ENCODE results near the gene ABCD3. TPM values are rescaled to one million over a fixed set of nuclear protein-coding genes. Genes with fewer than 3 reads are reported as not detected.

Gene ABCD3
- total RNA-seq, 1 experiment from 2014 or later: 48.8 TPM

- ChIA-PET RAD21 (ENCODE audit: low non-redundant PET in 1 of 2, low total read pairs in 2 of 2, uncharacterized antibody in 2 of 2, unreplicated experiment in 2 of 2) (no interaction called here), POLR2A (no interaction called here), CTCF (no interaction called here)
- no peaks in the 10 kb centered on the region for H3K36me3 ChIP-seq (ENCODE audit: control insufficient read depth in 1 of 2, insufficient read depth in 2 of 2, low read length in 2 of 2)
- no peak for TF ChIP-seq SP1 (IDR thresholded peaks at IDR 0.05; ENCODE audit: low read depth)
- no peak for TF ChIP-seq RAD21 (IDR thresholded peaks at IDR 0.05; ENCODE audit: low read depth)
- no peak for TF ChIP-seq ELF1 (IDR thresholded peaks at IDR 0.05; ENCODE audit: borderline replicate concordance, low read depth)
- no peak for TF ChIP-seq EGR1 (IDR thresholded peaks at IDR 0.05; ENCODE audit: low read depth)
- TF ChIP-seq FOSL1 (IDR thresholded peaks at IDR 0.05; ENCODE audit: low read depth): no peak
- TF ChIP-seq JUND (IDR thresholded peaks at IDR 0.05): no peak
- TF ChIP-seq SIN3A (IDR thresholded peaks at IDR 0.05; ENCODE audit: low read depth): no peak
- TF ChIP-seq TCF7L2 (IDR thresholded peaks at IDR 0.05; ENCODE audit: borderline replicate concordance, extremely low read depth, insufficient read depth, insufficient read length): no peak
- no peaks in the 10 kb centered on the region for H3K27me3 ChIP-seq (ENCODE audit: insufficient read depth, low read length)
- no peak overlapping the region for H3K4me2 ChIP-seq (ENCODE audit: low read length)
- intact Hi-C loops (cut with micrococcal nuclease): loop anchor here (10.0 kb wide), 1 partner anchor 66 kb away; no protein-coding TSS in a partner anchor
- no peak overlapping the region for H3K9ac ChIP-seq (ENCODE audit: low read length)
- ATAC-seq (no peak), DNase-seq (ENCODE audit: low read depth, low spot score) (no peak)
- no peaks in the 10 kb centered on the region for H3K4me1 ChIP-seq (ENCODE audit: control insufficient read depth in 1 of 2, insufficient read depth in 2 of 2, low read length in 2 of 2)
- H3K9me2 ChIP-seq (ENCODE audit: insufficient read depth): no peaks in the 10 kb centered on the region
- no peak overlapping the region for H2AFZ ChIP-seq (ENCODE audit: low read depth, low read length, poor library complexity, severe bottlenecking)
- H3K79me2 ChIP-seq (ENCODE audit: insufficient read depth, low read length): no peaks in the 10 kb centered on the region
- H3K9me3 ChIP-seq (ENCODE audit: control insufficient read depth in 1 of 2, insufficient read depth in 1 of 2, low read depth in 1 of 2, low read length in 2 of 2): no peaks in the 10 kb centered on the region
- no peak overlapping the region for H3K27ac ChIP-seq (ENCODE audit: low read depth, low read length)
- H4K20me1 ChIP-seq (ENCODE audit: insufficient read depth): no peaks in the 10 kb centered on the region
- no peak overlapping the region for H3K4me3 ChIP-seq (replicated peaks in 1 of 2; ENCODE audit: low read depth in 1 of 2, low read length in 2 of 2)
- no TSS peak for BruUV-seq (replicated peaks)
These were observed 19.8 kb upstream of the ABCD3 start for GRCh38 chr1:94398356-94398755.

GRCh38 chr1:94399453-94399852 lies 18.7 kb upstream of the ABCD3 start:
- no peaks in the 10 kb centered on the region for H3K4me1 ChIP-seq (ENCODE audit: control insufficient read depth in 1 of 2, insufficient read depth in 2 of 2, low read length in 2 of 2)
- ChIA-PET CTCF (no interaction called here), POLR2A (no interaction called here), RAD21 (ENCODE audit: low non-redundant PET in 1 of 2, low total read pairs in 2 of 2, uncharacterized antibody in 2 of 2, unreplicated experiment in 2 of 2) (no interaction called here)
- H3K9me3 ChIP-seq (ENCODE audit: control insufficient read depth in 1 of 2, insufficient read depth in 1 of 2, low read depth in 1 of 2, low read length in 2 of 2): no peaks in the 10 kb centered on the region
- ATAC-seq: no peak
- no peak overlapping the region for H3K4me3 ChIP-seq (replicated peaks in 1 of 2; ENCODE audit: low read depth in 1 of 2, low read length in 2 of 2)
- H3K79me2 ChIP-seq (ENCODE audit: insufficient read depth, low read length): no peaks in the 10 kb centered on the region
- H3K9me2 ChIP-seq (ENCODE audit: insufficient read depth): no peaks in the 10 kb centered on the region
- no peaks in the 10 kb centered on the region for H3K36me3 ChIP-seq (ENCODE audit: control insufficient read depth in 1 of 2, insufficient read depth in 2 of 2, low read length in 2 of 2)
- DNase-seq (ENCODE audit: low read depth, low spot score): no peak
- no peak overlapping the region for H3K4me2 ChIP-seq (ENCODE audit: low read length)
- no peaks in the 10 kb centered on the region for H3K27me3 ChIP-seq (ENCODE audit: insufficient read depth, low read length)
- intact Hi-C loops (cut with micrococcal nuclease): loop anchor here (10.0 kb wide), 1 partner anchor 65 kb away; no protein-coding TSS in a partner anchor
- H2AFZ ChIP-seq (ENCODE audit: low read depth, low read length, poor library complexity, severe bottlenecking): no peak overlapping the region
- no peak overlapping the region for H3K27ac ChIP-seq (ENCODE audit: low read depth, low read length)
- no TSS peak for BruUV-seq (replicated peaks)
- H4K20me1 ChIP-seq (ENCODE audit: insufficient read depth): no peaks in the 10 kb centered on the region
- no peak overlapping the region for H3K9ac ChIP-seq (ENCODE audit: low read length)
- TF ChIP-seq ZBTB33 (IDR thresholded peaks at IDR 0.05; ENCODE audit: extremely low read depth, insufficient replicate concordance, low read length) (no peak), FOSL1 (IDR thresholded peaks at IDR 0.05; ENCODE audit: low read depth) (no peak), YY1 (IDR thresholded peaks at IDR 0.05; ENCODE audit: extremely low read depth, insufficient replicate concordance, low read depth, low read length) (no peak), POLR2AphosphoS5 (IDR thresholded peaks at IDR 0.05; ENCODE audit: low read depth, low read length) (no peak), RAD21 (IDR thresholded peaks at IDR 0.05; ENCODE audit: low read depth) (no peak), ATF3 (IDR thresholded peaks at IDR 0.05) (no peak), REST (IDR thresholded peaks at IDR 0.05; ENCODE audit: low read depth) (no peak)
